Measurements from ENCODE around the gene LIG4. TPM values are rescaled to one million over a fixed set of nuclear protein-coding genes. Genes with fewer than 3 reads are reported as not detected.

The LIG4 gene
- total RNA-seq, result 11.0 and 11.4 TPM in 2 replicates

DNA sequence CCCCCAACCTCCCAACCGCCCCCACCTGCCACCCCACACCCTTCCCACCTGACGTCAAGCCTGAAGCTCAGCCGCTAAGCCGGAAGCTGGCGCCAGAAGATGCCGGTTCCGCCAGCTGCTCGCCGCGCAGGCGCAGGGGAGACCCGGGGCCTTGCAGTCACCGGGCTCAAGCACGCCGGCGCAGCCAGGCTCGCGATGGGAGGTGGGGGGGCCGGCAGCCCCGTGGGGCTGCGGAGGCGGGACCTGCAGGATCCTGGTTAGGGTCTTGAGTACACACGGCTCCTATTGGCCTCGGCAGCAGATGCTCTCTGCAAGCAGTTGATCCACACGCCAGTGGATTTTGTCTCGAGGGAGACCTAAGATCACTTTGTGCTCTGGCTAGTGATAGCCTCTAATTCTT lies at the start of gene LIG4:
Gene LIG4, minus strand, starts transcription at position 101 of the 400 bp plus-strand sequence. CDS start 4,268 bp downstream, outside the sequence.

DNA sequence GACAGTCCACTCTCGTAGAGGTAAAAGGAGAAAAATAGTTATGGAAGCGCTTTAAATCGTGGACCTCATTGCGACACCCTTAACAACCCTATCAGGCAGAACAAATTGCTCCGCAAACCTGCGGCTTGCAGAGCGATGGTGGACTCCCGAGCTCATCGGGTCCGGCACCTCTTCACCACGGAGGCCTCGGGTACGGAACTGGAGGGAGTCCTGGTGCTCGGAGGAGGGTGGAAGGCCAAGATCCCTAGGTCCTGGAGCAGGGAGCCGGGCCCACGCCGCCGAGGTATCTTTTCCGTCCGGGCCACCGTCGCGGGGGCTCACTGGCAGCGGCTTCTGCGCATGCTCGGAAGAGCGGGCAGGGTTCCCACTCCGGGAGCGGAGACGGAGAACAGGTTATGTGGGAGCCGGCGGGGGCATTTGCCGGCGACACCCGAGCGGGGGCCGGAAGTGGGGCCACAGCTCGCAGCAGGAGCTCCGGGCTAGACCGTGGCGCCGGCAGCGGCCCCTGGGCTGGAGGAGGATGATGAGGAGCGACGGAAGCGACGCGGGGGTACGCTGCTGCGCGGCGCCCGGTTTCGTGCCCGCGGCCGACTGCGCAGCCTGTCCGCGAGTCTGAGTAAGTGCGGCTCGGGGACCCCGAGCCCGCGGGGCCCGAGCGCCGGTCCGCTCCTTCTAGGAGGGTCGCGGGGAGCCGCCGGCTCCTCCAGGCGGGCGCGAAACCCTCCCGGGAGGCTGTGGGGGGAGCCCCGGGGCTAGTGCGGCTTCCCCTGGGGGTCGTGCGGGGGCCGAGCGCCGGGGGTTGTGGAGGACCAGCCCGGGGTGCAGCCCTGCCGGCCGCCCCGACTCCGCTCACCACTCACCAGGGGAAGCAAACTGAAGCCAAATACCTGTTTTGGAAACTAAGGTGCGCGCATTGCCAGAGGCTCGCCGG lies 3.0 kb upstream of the LIG4 start, which contains the start of gene ABHD13:
Gene ABHD13, plus strand, starts transcription at position 349 of the 931 bp plus-strand sequence. CDS start 10,827 bp downstream, outside the sequence.

Other genes with a start within 250 kb of the LIG4 start
- 9.7 and 11.5 TPM in 2 replicates for gene ABHD13, start 2.9 kb upstream of the LIG4 start, total RNA-seq
- gene TNFSF13B, start 54.2 kb upstream of the LIG4 start, total RNA-seq, result 1.8 and 3.6 TPM in 2 replicates